Left lung (tissue), 10 donors: ENCODE results near the gene KRT76. TPM values are rescaled to one million over a fixed set of nuclear protein-coding genes. Genes with fewer than 3 reads are reported as not detected.

ENCODE experiments used
- ATAC-seq: fragments of 200-7000 bp; cut with Tn5 transposase; one replicate; pipeline ENCODE4 v1.9.1; 2020; ENCODE audit warnings: moderate library complexity
- DNase-seq, 4 donors: peaks; one replicate each; pipeline ENCODE4 v3.0.0-alpha.2; 2013 to 2020
- H3K27ac ChIP-seq, 2 donors: fragments of 200-600 bp; sonication (generic) in 1 of 2; one replicate each; pipeline versions ENCODE4 v1.5.0 to v1.8.0; 2020 to 2021
- H3K27me3 ChIP-seq, 2 donors: fragments of 200-600 bp; sonication (generic) in 1 of 2; one replicate each; pipeline versions ENCODE4 v1.5.0 to v1.8.0; 2020 to 2021
- H3K36me3 ChIP-seq, 2 donors: fragments of 200-600 bp; sonication (generic) in 1 of 2; one replicate each; pipeline versions ENCODE4 v1.5.0 to v1.8.0; 2020 to 2021
- H3K4me1 ChIP-seq, 2 donors: fragments of 200-600 bp; one replicate each; pipeline ENCODE4 v1.8.0; 2021
- H3K4me3 ChIP-seq, 2 donors: fragments of 200-600 bp; sonication (generic) in 1 of 2; one replicate each; pipeline versions ENCODE4 v1.5.0 to v1.8.0; 2020 to 2021; ENCODE audit warnings: mild to moderate bottlenecking in 1 of 2
- H3K9me3 ChIP-seq, 2 donors: fragments of 200-600 bp; sonication (generic) in 1 of 2; one replicate each; pipeline versions ENCODE4 v1.5.0 to v1.8.0; 2020 to 2021
- CTCF ChIP-seq, 2 donors: fragments of 200-600 bp; sonication (generic) in 1 of 2; IDR thresholded peaks; one replicate each; pipeline versions ENCODE4 v1.5.0 to v1.8.0; 2021; ENCODE audit warnings: antibody characterized with exemption in 2 of 2
- intact Hi-C, 2 donors: fragments of 100-400 bp; cut with DNase I; formaldehyde crosslinking; loops; one replicate each; pipeline versions ENCODE4 v1.11.2 to v1.14.2; 2022
- polyA plus RNA-seq, 6 donors: library from polyadenylated mRNA; unstranded; fragments of 120-200 nt; gene quantifications; one replicate each; pipeline ENCODE4 v1.2.1, GENCODE V29; 2013; ENCODE audit not compliant: insufficient read length in 6 of 6
- total RNA-seq, 2 donors: library from RNA; stranded (reverse); fragmentation: NEBNext Ultra II Directional; extraction: Animal tissue kit (Norgen Biotek cat#: 25700); gene quantifications; one replicate each; pipeline ENCODE4 v1.2.1, GENCODE V29; 2021
- donor health status: DM: no; HTN: yes; CAD: no.
- donor health status: DM: no; HTN: no; CAD: no.

The KRT76 gene
- total and polyA plus RNA-seq, 8 donors: not detected

GRCh38 chr12:52809166-52809565 lies 32.0 kb upstream of the KRT76 start:
- no peak overlapping the region for H3K4me3 ChIP-seq
- no peaks in the 10 kb centered on the region for H3K9me3 ChIP-seq
- ATAC-seq: no peak
- peaks cover 4% of the 10 kb centered on the region in 2 donors for H3K4me1 ChIP-seq
- peaks cover 6 to 89% of the 10 kb centered on the region in 2 donors for H3K27me3 ChIP-seq
- TF ChIP-seq CTCF (IDR thresholded peaks at IDR 0.05): no peak
- no peak for DNase-seq
- H3K36me3 ChIP-seq: no peaks in the 10 kb centered on the region
- no peak overlapping the region for H3K27ac ChIP-seq
- intact Hi-C loops: no loop called here

- Histone ChIP-seq H3K4me1 (no peaks in the 10 kb centered on the region), H3K36me3 (no peaks in the 10 kb centered on the region), H3K4me3 (no peak overlapping the region), H3K9me3 (no peaks in the 10 kb centered on the region), H3K27me3 (peaks cover 6 to 85% of the 10 kb centered on the region in 2 donors), H3K27ac (no peak overlapping the region)
- TF ChIP-seq CTCF (IDR thresholded peaks at IDR 0.05): no peak
- ATAC-seq (no peak), DNase-seq (no peak)
- intact Hi-C loops: no loop called here
Observed at GRCh38 chr12:52808573-52809160, 31.5 kb upstream of the KRT76 start.

GRCh38 chr12:52807544-52808470 lies 30.7 kb upstream of the KRT76 start:
- intact Hi-C loops: no loop called here
- DNase-seq (no peak), ATAC-seq (no peak)
- no peaks in the 10 kb centered on the region for H3K36me3 ChIP-seq
- H3K27me3 ChIP-seq: peaks cover 6 to 76% of the 10 kb centered on the region in 2 donors
- no peak overlapping the region for H3K4me3 ChIP-seq
- no peaks in the 10 kb centered on the region for H3K4me1 ChIP-seq
- TF ChIP-seq CTCF (IDR thresholded peaks at IDR 0.05): no peak
- H3K9me3 ChIP-seq: no peaks in the 10 kb centered on the region
- H3K27ac ChIP-seq: no peak overlapping the region

- no peaks in the 10 kb centered on the region for H3K36me3 ChIP-seq
- TF ChIP-seq CTCF (IDR thresholded peaks at IDR 0.05): no peak
- peaks cover 6 to 68% of the 10 kb centered on the region in 2 donors for H3K27me3 ChIP-seq
- intact Hi-C loops: no loop called here
- H3K4me1 ChIP-seq: no peaks in the 10 kb centered on the region
- no peak overlapping the region for H3K4me3 ChIP-seq
- ATAC-seq (no peak), DNase-seq (no peak)
- no peaks in the 10 kb centered on the region for H3K9me3 ChIP-seq
- H3K27ac ChIP-seq: no peak overlapping the region
Observed at GRCh38 chr12:52806821-52807543, 29.8 kb upstream of the KRT76 start.
